GM08714 (cell line): ENCODE data around the gene IL31.

Source experiments
- H3K4me3 ChIP-seq: fragments of 200-500 bp; sonication (Bioruptor generic); 2 replicates; pipeline ENCODE4 v1.5.1; 2014; ENCODE audit warnings: mild to moderate bottlenecking, low read length, inconsistent platforms
- ZNF274 ChIP-seq: IDR thresholded peaks from 2 replicates; pipeline ENCODE4 v1.6.1; 2012; ENCODE audit warnings: mild to moderate bottlenecking, low read depth, low read length

The IL31 gene

DNA sequence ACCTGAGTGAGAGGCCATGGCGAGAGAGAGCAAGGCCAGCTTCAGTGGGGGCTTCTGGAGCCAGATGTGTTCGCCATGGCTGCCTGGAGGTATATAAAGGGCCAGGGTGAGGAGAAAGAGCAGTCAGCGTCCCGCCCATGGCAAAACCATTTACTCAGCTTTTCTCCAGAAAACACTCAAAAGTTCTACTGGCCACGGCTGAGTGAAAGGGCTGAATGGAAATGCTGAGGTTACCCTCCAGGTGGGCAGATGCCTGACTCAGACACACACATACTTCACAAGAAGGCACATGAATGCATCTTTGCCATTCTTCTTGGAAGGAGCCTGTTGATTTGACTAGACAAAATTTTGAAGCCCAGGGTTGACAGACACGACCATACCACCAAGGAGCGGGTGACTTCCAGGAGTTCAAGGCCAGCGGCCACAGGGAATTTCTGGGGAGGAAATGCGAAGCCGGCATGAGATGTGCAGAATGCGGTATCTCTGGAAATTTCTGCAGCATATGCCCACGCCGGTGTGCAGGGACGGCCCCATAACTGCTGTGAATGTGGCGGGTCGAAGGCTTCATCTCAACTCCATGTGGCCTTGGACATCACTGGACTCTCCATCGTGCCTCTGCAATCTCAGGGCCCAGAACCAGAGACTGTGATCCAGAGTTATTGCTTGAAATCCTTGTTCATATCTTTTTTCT is at the start of gene IL31:
Gene IL31, minus strand, starts transcription at position 67 of the 691 bp plus-strand sequence. Its CDS starts 49 bp downstream, at position 18.
- no peak within 1 kb of the TSS for H3K4me3 ChIP-seq
- no peak for TF ChIP-seq ZNF274

DNA sequence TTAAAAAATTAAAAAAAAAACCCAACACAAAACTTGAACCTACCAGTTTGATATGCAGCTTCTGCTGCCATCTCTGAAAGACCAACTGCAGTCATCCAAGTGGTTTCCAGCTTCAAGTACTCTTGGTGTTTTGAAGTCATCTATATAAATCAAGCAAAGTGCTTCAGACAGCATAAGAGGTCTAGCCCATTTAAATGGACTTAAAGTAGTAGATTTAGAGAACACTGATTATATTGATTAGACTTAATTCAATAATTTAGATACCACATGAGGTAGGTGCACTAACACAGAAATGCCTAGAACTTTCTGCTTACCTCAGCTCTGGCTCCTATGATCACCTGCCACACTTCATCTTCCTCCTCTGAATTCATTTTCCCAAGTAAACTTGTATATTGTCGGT is 42.4 kb upstream of the IL31 start:
- TF ChIP-seq ZNF274, result no peak
- no peak overlapping the region for H3K4me3 ChIP-seq

DNA sequence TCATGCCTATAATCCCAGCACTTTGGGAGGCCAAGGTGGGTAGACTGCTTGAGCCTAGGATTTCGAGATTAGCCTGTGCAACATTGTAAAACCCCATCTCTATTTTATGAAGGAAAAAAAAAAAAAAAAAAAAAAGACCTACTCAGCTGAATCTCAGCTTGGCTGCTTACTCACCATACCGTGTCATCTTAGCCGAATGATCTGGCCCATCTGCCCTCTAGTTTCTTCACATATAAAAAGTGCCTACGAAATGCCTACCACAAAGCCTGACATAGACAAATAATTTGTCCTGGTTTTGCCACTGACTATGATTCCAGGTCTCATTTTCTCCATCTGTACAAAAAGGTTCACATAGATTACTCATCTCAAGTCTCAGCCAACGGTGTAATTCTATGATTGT is 41.8 kb upstream of the IL31 start:
- no peak overlapping the region for H3K4me3 ChIP-seq
- no peak for TF ChIP-seq ZNF274

DNA sequence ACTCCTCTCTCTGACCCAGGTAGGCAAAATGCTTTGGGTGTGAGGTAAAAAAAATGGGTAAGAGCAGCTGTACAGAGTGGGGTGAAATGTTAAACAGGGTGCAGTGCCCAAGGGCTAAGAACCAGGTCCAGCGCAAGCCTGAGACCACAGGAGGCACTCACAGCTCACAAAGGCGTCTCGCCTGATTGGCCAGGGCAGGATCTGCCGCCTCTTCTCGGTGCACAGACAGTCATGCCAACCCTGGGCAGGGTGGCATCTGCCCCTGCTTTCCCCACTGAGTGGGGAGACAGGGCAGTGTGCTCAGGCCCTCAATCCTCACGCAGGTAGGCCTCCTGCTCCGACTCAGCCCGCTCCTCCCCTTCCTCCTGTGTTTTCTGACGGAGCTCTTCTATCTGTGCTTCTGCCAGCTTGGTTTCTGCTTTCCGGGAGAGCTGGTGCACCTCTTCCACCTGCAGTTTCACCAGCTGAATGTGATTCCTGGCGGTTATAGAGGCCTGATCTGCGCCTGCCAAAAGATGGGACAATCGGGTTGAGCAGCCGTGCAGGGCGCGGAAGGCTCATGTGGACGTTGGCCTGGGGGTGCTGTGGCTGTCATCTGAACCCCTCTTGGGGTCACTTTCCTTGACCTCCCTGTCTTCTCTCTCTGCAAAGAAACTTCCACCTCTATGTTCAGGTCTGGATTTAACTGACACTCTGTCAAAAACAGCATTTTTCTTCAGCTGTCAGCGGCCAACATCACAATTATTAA is 34.2 kb upstream of the IL31 start:
- no peak overlapping the region for H3K4me3 ChIP-seq
- TF ChIP-seq ZNF274, result no peak

DNA sequence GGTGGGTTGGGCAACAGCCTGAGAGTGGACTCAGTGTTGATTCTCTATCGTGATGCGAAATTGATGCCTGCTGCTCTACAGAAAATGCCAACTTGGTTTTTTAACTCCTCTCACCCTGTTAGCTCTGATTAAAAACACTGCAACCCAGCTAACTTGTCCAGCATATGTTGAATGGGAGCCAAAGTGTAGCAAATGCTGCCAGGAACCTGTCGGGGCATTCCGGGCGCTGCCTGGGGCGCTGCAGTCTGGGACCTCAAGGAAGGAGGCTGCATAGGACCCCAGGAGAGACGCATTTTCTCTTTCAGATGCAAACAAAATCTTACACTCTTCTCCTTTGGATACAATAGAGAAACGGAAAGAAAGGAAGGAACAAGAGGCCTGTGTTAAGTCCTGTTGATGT is 33.4 kb upstream of the IL31 start:
- H3K4me3 ChIP-seq, result no peak overlapping the region
- TF ChIP-seq ZNF274, result no peak

DNA sequence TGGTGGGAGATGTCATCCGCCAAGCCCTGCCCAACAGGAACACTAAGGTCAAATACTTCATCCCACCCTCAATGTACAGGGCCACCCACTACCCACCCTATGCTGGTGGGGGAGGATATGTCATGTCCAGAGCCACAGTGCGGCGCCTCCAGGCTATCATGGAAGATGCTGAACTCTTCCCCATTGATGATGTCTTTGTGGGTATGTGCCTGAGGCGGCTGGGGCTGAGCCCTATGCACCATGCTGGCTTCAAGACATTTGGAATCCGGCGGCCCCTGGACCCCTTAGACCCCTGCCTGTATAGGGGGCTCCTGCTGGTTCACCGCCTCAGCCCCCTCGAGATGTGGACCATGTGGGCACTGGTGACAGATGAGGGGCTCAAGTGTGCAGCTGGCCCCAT is 33.0 kb upstream of the IL31 start:
- no peak overlapping the region for H3K4me3 ChIP-seq
- TF ChIP-seq ZNF274, result no peak

DNA sequence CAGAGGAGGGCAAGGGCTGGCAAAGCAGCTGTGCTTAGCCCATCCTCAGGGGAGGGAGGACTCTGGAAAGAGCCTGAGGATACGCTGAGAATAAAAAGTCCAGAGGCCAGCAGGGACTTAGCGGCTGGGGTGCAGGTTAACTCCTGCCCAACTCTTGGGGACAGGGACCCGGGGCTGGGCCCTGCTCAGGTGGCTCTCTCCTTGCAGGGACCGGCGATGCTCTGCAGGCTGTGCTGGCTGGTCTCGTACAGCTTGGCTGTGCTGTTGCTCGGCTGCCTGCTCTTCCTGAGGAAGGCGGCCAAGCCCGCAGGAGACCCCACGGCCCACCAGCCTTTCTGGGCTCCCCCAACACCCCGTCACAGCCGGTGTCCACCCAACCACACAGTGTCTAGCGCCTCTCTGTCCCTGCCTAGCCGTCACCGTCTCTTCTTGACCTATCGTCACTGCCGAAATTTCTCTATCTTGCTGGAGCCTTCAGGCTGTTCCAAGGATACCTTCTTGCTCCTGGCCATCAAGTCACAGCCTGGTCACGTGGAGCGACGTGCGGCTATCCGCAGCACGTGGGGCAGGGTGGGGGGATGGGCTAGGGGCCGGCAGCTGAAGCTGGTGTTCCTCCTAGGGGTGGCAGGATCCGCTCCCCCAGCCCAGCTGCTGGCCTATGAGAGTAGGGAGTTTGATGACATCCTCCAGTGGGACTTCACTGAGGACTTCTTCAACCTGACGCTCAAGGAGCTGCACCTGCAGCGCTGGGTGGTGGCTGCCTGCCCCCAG is 32.3 kb upstream of the IL31 start:
- no peak overlapping the region for H3K4me3 ChIP-seq
- TF ChIP-seq ZNF274, result no peak

DNA sequence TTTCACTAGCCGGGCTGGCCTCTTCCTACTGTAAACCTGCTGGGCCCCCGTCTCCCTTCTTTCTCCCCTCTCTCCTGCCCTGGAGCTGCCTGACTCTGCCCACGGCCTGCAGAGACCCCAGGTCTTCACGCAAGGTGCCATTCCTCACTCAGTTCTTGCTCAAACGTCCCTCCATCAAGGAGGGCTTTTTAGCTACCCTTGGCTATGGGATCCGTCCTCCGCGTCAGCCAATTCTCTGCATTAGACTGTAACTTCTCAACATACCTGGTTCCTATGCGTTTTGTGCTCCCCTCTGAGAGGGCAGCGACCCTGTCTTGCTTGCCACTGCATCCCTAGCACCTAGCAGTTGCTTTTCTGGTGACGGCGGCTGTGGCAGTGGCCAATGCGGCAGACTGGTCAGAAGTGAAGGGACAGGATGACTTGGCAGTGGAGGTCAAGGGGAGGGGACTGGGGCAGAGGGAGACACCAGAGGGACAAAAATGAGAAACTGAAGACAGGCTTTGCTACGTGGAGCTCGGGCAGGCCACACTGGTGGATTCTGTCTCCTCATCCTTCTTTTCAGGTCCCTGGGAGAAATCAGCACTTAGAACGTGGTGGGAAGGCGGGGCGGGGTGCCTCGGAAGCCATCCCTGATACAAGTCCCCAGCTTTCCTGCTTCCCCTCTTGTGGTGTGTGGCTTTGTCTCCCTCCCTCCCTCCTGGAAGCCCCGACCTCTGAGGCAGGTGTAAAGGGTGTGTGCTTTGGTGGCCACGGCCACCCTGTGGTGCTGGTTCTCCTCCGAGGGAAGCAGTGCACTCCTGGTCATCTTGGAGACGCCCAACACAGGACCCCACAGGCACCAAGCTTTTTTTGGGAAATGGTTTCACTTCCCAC is 31.3 kb upstream of the IL31 start:
- no peak overlapping the region for H3K4me3 ChIP-seq
- no peak for TF ChIP-seq ZNF274

DNA sequence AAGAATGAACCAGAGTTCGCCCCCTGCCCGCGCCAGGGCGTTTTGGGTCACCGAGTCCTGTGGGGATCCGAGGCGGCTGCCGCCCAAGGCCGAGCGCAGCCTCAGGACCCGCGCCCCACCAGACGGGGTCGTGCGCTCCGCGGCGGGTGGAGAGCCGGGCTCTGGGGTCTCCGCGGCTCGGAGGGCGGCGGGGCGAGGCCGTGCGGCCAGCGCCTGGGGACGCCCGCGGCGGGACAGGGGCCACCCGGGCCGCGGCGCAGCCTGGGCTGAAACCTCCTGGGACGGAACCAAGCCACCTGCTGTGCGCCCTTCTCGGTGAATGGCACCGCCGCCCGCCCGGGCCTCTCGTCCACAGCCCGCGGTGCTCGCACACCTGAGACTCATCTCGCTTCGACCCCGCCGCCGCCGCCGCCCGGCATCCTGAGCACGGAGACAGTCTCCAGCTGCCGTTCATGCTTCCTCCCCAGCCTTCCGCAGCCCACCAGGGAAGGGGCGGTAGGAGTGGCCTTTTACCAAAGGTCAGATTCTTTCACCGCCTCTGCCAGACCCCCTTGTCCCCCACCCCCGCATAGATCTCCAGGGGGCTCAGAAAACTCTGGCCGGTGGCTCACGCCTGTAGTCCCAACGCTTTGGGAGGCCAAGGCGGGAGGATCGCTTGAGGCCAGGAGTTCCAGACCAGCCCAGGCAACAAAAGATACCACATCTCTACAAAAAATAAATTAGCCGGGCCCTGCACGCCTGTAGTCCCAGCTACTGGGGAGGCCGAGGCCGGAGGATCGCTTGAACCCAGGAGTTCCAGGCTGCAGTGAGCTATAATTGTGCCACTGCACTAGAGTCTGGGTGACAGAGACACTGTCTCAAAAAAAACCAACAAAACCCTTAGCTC is 30.4 kb upstream of the IL31 start:
- peak overlapping the region; percentile 26; the same call in 1 of the 2 replicates for H3K4me3 ChIP-seq

DNA sequence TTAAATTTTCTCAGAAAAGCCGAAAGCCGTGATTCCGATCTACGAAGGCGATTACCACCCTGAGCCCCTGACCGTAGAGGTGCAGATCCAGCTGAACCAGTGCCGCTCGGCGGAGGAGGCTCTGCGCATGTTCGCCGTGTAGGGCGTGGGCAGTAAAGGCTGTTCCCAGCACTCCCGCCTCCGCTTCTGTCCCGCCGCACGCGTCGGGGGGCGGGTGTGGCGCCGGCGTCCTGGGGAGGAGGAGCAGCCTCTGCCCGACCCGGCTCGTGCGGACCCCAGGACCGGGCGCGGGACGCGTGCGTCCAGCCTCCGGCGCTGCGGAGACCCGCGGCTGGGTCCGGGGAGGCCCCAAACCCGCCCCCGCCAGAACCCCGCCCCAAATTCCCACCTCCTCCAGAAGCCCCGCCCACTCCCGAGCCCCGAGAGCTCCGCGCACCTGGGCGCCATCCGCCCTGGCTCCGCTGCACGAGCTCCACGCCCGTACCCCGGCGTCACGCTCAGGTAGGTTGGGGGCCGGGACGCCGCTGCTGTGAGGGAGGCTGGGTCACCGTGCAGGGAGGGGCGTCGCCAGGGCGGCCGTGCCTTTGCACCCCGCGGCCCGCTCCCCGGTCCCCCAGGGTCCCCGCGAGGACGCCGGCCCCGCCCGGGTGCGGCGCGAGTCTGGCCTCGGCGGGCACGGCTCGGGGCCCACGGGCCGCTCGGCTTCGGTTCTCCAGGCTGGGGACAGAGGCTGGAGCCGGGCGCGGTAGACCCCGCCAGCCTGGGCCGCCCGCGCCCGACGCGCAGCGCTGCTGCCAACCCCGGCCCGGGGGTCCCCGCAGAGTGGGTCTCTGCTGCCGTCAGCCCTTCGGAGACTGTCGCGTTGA is 29.5 kb upstream of the IL31 start, which contains the start of gene B3GNT4:
Gene B3GNT4, plus strand, starts transcription at position 409 of the 866 bp plus-strand sequence. CDS start 910 bp downstream, outside the sequence.
- no peak for TF ChIP-seq ZNF274
- H3K4me3 ChIP-seq, result peak within 1 kb of the TSS; percentile 53; the same call in 1 of the 2 replicates

More for the DNA sequence above, 30.4 kb upstream of the IL31 start:
- TF ChIP-seq ZNF274, result no peak

DNA sequence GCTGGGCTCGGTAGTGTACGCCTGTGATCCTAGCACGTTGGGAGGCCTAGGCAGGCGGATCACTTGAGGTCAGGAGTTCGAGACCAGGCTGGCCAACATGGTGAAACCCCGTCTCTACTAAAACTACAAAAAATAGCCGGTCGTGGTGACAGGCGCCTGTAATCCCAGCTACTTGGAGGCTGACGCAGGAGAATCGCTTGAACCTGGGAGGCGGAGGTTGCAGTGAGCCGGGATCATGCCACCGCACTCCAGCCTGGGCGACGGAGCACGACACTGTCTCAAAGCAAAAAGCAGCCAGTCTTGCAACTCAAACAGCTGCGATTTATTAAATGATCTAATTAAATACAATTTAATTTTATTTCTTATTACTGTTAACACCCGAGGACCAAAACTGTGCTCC is 28.8 kb upstream of the IL31 start:
- H3K4me3 ChIP-seq, result peak overlapping the region; percentile 53; the same call in 1 of the 2 replicates

DNA sequence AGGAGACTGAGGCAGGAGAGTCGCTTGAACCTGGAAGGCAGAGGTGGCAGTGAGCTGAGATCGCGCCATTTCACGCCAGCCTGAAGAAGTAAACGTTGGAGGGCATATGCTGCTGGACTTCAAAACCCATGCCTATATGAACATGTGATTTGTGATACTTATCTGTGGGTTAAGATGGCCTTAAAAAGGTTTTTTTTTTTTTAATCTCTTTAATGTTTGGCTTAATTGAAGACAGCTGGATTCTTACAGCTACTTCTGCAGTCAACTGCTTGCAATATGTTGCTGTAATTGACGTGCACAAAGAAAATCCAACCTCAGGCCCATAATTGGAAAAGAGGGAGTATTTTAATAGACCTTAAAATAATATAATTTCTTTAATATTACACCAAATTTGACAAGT is 28.0 kb upstream of the IL31 start:
- TF ChIP-seq ZNF274, result no peak
- H3K4me3 ChIP-seq, result no peak overlapping the region
